ENCODE results near the gene SIDT1.

Gene SIDT1

DNA sequence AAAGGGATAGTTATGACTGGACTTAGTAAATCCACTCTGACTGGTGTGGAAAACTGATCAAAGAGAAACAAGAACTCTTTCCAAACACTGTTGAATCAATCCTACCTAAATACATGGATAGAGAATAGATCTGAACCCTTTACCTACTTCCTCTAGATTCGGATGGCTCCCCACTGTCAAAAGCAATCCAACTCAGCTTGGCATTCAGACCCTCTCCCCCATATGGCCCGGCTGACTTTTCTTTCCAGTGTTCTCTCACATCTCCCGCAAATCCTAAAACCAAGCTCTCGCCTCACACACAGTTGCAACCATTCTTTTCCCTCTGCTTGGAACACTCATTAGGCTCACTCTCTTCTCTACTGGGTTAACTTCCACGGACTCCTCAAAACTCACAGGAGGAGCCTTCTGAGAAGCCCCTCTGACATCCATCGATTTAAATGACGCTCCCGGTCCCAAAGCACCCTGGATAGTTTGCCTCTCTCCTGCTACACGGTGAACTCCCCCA lies 18.0 kb upstream of the SIDT1 start:
- no peak for DNase-seq (ENCODE audit: low read depth in 1 of 2, low spot score in 1 of 2)
- peak overlapping the region; percentile 88 for H3K27ac ChIP-seq (replicated peaks)
- no peak for TF ChIP-seq POLR2AphosphoS5 (IDR thresholded peaks at IDR 0.05; ENCODE audit: low read depth)
- TF ChIP-seq GABPA (IDR thresholded peaks at IDR 0.05; ENCODE audit: low read depth): no peak
- peak overlapping the region; percentile 78 for H3K4me3 ChIP-seq (replicated peaks; ENCODE audit: insufficient read depth, low read length)
- no peaks in the 10 kb centered on the region for H3K27me3 ChIP-seq (ENCODE audit: insufficient read depth, poor library complexity, severe bottlenecking)

DNA sequence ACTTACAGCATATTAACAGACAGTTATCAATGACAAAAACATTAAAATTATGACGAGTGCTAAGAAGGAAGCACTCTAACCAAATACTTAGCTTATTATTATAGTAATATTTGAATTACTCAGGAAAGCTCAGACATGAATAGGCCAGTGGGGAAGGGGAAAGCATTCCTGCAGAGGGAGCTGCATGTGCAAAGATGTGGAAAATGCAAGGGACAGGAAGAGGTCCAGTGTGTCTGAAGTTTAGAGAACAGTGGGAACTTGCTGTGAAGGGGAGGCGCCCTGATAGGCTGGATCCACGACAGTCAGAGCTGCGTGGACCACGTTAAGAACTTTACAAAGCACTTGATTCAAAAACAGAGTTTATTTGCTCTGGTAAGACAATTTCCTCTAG lies 16.2 kb upstream of the SIDT1 start:
- Histone ChIP-seq H3K27me3 (ENCODE audit: insufficient read depth, poor library complexity, severe bottlenecking) (no peaks in the 10 kb centered on the region), H3K27ac (replicated peaks) (peak overlapping the region; percentile 88), H3K4me3 (replicated peaks; ENCODE audit: insufficient read depth, low read length) (no peak overlapping the region; the same call in 1 of the 2 replicates)
- TF ChIP-seq, protein P1, sequence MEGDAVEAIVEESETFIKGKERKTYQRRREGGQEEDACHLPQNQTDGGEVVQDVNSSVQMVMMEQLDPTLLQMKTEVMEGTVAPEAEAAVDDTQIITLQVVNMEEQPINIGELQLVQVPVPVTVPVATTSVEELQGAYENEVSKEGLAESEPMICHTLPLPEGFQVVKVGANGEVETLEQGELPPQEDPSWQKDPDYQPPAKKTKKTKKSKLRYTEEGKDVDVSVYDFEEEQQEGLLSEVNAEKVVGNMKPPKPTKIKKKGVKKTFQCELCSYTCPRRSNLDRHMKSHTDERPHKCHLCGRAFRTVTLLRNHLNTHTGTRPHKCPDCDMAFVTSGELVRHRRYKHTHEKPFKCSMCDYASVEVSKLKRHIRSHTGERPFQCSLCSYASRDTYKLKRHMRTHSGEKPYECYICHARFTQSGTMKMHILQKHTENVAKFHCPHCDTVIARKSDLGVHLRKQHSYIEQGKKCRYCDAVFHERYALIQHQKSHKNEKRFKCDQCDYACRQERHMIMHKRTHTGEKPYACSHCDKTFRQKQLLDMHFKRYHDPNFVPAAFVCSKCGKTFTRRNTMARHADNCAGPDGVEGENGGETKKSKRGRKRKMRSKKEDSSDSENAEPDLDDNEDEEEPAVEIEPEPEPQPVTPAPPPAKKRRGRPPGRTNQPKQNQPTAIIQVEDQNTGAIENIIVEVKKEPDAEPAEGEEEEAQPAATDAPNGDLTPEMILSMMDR (IDR thresholded peaks at IDR 0.05; ENCODE audit: insufficient read depth, low read length): no peak
- peak in 1 of 2 experiments; percentile 34 for DNase-seq (ENCODE audit: low read depth in 1 of 2, low spot score in 1 of 2)

DNA sequence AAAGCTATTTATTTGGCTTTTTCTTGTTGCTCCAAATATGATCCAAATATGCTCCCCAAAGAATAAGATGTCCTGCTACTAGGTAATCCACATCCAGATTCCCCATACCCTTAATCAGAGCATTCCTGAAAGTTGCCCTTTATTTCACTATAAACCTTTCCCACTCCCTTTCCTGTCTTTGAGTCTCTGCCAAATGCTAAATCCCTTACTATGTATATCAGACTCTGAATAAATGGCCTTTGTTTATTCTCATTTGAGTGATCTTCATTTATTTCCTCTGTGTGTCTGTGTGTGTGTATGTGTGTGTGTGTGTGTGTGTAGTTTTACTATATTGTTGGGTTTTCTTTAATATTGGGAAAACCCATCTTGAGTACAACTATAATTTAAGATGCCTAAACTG lies 10.4 kb upstream of the SIDT1 start:
- H3K4me3 ChIP-seq (replicated peaks; ENCODE audit: insufficient read depth, low read length): no peak overlapping the region
- no peak for DNase-seq (ENCODE audit: low read depth in 1 of 2, low spot score in 1 of 2)
- no peaks in the 10 kb centered on the region for H3K27me3 ChIP-seq (ENCODE audit: insufficient read depth, poor library complexity, severe bottlenecking)
- no peak overlapping the region for H3K27ac ChIP-seq (replicated peaks)
- TF ChIP-seq GABPA (IDR thresholded peaks at IDR 0.05; ENCODE audit: low read depth): no peak
- no peak for TF ChIP-seq POLR2AphosphoS5 (IDR thresholded peaks at IDR 0.05; ENCODE audit: low read depth)
- TF ChIP-seq, protein P1 (IDR thresholded peaks at IDR 0.05; ENCODE audit: insufficient read depth, low read length): no peak
- TF ChIP-seq, protein P2, sequence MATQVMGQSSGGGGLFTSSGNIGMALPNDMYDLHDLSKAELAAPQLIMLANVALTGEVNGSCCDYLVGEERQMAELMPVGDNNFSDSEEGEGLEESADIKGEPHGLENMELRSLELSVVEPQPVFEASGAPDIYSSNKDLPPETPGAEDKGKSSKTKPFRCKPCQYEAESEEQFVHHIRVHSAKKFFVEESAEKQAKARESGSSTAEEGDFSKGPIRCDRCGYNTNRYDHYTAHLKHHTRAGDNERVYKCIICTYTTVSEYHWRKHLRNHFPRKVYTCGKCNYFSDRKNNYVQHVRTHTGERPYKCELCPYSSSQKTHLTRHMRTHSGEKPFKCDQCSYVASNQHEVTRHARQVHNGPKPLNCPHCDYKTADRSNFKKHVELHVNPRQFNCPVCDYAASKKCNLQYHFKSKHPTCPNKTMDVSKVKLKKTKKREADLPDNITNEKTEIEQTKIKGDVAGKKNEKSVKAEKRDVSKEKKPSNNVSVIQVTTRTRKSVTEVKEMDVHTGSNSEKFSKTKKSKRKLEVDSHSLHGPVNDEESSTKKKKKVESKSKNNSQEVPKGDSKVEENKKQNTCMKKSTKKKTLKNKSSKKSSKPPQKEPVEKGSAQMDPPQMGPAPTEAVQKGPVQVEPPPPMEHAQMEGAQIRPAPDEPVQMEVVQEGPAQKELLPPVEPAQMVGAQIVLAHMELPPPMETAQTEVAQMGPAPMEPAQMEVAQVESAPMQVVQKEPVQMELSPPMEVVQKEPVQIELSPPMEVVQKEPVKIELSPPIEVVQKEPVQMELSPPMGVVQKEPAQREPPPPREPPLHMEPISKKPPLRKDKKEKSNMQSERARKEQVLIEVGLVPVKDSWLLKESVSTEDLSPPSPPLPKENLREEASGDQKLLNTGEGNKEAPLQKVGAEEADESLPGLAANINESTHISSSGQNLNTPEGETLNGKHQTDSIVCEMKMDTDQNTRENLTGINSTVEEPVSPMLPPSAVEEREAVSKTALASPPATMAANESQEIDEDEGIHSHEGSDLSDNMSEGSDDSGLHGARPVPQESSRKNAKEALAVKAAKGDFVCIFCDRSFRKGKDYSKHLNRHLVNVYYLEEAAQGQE (IDR thresholded peaks at IDR 0.05; ENCODE audit: insufficient replicate concordance, low read depth): no peak
- no peak for TF ChIP-seq SPI1 (IDR thresholded peaks at IDR 0.05; ENCODE audit: borderline replicate concordance, low read depth)

DNA sequence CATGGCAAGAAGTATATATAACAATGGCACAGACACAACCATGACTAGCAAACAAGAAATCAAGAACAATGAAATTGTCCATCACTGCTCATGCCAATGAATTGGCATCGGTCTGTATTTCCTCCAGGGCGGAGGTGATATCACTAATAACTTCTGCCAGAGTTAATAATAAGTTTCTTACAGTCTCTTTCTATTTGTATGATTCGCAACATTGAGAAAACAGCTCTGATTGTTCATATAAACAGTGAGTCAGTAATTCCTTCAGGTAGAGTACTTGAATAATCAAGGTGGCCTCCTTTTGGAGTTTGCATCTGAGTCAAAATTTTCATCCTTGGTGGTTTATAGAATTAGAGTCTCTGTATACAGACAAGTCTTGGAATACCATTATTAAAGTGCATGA lies 9.1 kb upstream of the SIDT1 start:
- no peaks in the 10 kb centered on the region for H3K27me3 ChIP-seq (ENCODE audit: insufficient read depth, poor library complexity, severe bottlenecking)
- TF ChIP-seq SPI1 (IDR thresholded peaks at IDR 0.05; ENCODE audit: borderline replicate concordance, low read depth) (no peak), GABPA (IDR thresholded peaks at IDR 0.05; ENCODE audit: low read depth) (no peak), POLR2AphosphoS5 (IDR thresholded peaks at IDR 0.05; ENCODE audit: low read depth) (no peak)
- TF ChIP-seq, protein P1 (IDR thresholded peaks at IDR 0.05; ENCODE audit: insufficient read depth, low read length): no peak
- TF ChIP-seq, protein P2 (IDR thresholded peaks at IDR 0.05; ENCODE audit: insufficient replicate concordance, low read depth): no peak
- DNase-seq (ENCODE audit: low read depth in 1 of 2, low spot score in 1 of 2): no peak
- H3K4me3 ChIP-seq (replicated peaks; ENCODE audit: insufficient read depth, low read length): no peak overlapping the region
- no peak overlapping the region for H3K27ac ChIP-seq (replicated peaks)

Measured in HL-60 (cell line).